GM21737 (cell line): ENCODE data around the gene MAP2K3.

ENCODE experiments used
- ATAC-seq: cut with Tn5 transposase; IDR thresholded peaks from one replicate; pipeline ENCODE4 v1.9.1; 2021; ENCODE audit warnings: mild to moderate bottlenecking, moderate library complexity; ENCODE audit not compliant: unreplicated experiment

The MAP2K3 gene

DNA sequence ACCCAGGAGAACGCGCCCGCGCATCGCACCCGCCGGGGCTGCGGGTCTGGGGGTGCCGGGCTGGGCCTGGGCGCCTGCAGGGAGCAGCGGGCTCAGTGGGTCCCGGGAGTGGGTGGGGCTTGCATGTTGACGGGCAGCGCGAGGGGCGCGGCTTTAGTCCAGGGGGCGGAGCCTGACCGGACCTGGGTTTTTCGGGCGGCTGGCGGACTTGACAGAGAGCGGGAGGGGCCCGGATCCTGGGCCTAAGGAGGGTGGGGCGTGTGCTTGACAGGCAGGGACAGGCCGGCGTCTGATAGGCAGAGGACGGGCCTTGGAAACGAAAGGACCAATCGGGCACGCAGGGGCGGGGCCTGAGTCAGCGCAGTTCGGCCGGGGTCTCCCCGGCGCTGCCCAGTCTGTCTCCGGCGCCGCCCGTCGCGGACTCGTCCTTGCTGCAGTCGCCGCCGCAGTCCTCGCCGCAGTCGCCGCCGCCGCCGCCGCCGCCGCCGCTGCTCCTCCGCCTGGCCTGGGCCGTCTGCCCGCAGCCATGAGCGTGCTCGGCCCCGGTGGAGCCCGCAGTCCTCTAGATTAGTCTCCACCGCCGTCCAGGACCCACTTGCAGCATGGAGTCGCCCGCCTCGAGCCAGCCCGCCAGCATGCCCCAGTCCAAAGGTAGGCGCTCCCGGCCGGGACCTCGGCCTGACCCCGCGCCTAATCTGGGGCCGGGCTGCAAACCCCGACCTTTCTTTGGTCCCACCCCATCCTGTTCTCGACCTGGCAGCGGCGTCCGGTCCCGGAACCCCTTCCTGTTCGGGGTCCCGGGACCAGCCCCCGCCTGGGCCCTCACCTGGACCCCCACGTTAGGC lies at the start of gene MAP2K3:
Gene MAP2K3, plus strand, starts transcription at position 393 of the 845 bp plus-strand sequence. Its CDS starts 210 bp downstream, at position 603.
- peak; percentile 64 for ATAC-seq

GRCh38 chr17:21235921-21236320 lies 48.6 kb upstream of the MAP2K3 start:
- no peak for ATAC-seq

DNA sequence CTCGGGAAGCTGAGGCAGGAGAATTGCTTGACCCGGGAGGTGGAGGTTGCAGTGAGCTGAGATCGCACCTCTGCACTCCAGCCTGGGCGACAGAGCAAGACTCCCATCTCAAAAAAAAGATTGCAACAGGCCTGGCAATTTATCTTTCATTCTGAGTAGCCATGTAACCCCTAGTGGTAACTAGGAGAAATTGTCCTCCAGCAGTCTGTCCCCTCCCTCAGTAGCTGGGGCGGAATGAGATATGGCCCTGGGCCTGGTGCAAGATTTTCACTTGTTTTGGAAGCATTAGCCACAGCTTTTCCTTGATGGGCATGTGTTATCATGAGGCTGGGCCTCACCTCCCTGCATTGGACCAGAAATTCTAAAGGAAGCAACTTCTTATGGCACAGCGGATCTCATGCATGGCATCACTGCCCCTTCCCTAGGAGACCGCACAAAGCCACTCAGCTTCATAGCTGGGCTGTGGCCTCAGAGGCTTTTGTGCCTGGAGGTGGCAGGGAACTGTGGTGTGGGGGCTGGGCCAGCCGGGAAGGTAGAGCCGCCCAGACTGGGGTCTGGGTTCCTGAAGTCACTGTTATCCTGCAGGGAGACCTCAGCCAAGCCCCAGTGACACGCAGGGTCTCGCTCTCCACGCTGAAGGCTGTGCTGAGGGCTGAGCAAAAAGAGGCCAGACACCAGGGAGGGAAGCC lies 44.7 kb upstream of the MAP2K3 start:
- ATAC-seq = no peak

GRCh38 chr17:21240369-21241055 lies 44.0 kb upstream of the MAP2K3 start:
- no peak for ATAC-seq

DNA sequence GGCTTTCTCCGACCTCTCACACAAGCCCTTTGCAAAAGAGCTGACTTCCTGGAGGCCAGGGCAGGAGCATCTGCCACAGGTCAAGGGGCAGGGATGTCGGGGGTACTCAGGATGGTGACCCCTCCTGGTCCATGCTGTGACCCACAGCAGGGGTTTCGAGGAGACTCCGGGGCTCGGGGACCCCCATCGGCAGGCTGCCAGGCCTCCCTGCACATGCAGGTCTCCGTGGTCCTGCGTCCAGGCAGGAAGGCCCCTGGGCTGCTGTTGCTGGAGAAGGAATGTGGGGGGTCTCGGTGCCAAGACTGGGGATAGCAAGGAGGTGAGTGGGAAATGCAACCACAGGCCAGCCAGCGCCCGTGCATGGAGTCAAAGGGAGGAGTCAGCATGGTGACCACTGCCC lies 42.9 kb upstream of the MAP2K3 start:
- no peak for ATAC-seq

GRCh38 chr17:21242026-21242697 lies 42.3 kb upstream of the MAP2K3 start:
- ATAC-seq = no peak

DNA sequence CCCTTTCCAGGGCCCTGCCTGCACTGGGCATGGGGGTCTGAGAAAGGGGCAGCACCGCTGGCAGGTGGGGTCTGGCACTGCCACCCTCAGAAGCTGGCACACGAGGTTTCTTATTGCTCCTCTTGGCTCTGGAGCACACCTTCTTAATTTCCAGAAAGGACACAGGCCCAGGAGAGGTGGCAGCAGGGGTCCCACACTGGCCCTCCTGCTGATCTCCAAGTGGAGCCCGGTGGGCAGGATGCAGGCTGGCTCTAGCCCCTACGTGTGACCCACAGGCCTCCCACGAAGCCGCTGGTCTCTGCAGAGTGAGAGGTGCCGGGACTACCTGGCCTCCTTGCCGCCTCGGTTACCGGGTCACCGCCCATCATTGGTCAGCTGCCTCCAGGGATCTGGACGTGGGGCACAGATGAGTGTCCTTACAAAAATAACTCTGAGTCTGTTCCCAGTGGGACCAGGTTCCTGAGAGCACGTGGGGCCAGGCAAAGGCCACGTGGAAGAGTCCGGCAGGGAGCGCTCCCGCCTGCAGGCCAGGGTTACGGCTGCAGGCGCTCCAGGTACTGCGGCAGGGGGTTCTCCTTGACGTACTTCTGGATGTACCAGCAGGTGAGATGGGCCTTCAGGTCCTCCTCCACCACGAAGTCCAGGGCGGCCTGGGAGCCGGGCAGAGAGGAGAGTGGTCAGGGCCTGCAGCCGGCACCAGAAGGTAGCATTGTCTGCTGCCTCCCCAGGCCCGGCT lies 41.6 kb upstream of the MAP2K3 start:
- no peak for ATAC-seq

- no peak for ATAC-seq
Measured at GRCh38 chr17:21243516-21244303, 40.8 kb upstream of the MAP2K3 start.

- ATAC-seq = no peak
Measured at GRCh38 chr17:21245639-21246084, 38.8 kb upstream of the MAP2K3 start.

DNA sequence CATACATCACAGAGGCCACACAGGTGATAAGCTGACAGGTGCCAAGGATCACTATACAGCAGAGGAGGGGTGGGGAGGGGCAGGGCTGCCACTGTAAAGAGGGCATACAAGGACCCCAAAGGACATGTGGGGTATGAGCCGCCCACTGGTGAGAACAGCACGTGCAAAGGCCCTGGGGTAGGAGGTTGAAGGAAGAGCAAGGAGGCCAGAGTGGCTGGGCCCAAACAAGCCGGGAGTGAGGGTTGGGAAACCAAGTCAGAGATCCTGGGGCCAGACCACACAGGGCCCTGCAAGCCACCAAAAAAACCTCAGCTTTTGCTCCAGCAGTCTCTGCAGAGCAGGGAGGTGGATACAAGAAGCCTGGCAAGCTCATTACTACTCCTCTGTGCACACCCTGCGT lies 37.8 kb upstream of the MAP2K3 start:
- ATAC-seq = no peak

GRCh38 chr17:21247552-21248258 lies 36.8 kb upstream of the MAP2K3 start:
- ATAC-seq = no peak

- no peak for ATAC-seq
Measured at GRCh38 chr17:21248500-21248899, 36.0 kb upstream of the MAP2K3 start.

DNA sequence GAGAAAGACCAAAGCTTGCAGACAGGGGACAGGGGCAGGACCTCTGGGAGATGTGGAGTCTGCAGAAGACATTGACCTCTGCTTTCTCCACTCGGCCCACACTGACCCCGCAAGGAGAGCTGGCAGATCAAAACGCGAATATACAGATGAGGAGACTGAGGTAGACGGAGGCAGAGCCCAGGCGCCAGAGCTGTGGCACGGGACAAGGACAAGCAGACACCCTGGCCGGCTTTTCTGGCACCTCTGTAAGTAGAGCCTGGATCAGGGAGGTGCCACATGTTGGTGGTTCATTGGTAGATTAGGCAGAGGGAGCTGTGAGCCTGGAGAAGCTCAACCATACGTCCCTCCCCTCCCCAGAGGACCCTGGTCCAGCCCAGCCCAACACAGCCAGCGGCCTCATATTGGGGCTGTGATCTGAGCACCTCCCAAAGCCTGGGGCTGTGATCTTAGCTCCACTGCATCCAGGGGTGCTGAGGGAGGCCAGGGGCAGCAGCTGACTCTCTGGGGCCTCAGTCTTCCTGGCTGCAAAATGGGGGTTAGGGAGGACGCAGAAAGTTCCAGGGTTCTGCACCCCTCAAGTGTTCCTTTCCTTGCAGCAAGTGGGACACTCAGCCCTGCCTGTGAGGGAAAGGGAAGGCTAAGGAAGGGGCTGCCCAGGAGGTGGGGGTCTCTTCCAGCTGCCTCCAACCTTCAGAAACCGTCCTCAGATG lies 35.3 kb upstream of the MAP2K3 start:
- no peak for ATAC-seq

DNA sequence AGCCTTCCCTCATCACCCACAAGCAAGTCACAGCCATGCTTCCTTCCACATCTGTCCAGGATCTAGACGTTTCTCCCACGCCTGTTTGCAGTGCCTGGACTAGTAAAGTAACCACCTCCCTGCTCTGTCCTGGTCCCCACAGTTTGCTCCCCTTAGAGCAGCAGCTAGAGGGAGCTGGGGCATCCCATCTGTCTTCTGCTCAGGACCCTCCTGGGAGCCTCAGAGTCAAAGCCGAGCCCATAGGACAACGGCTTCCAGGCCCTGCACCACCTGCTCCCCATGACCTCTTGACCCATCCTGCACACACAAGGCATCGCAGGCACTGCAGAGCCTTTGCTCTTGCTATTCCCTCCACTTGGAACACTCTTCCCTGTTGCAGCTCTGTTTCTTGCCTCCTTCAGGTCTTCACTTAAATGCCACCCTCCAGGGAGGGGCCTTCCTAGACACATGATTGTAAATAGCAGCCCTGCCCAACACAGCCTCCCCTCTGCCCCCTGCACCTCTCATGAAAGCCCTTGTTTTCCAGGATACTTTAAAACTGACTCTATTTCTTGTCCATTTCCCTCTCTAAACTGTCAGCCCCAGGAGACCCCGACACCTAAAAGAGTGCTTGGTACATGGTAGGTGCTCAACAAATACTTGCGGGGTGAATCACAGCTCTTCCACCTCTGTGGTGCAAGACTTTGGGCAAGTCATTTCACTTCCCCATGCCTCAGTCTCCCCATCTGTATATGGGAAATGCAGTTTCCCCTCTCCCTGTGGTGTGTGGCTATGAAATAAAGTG lies 34.4 kb upstream of the MAP2K3 start:
- no peak for ATAC-seq

GRCh38 chr17:21250854-21251253 lies 33.7 kb upstream of the MAP2K3 start:
- ATAC-seq = no peak

DNA sequence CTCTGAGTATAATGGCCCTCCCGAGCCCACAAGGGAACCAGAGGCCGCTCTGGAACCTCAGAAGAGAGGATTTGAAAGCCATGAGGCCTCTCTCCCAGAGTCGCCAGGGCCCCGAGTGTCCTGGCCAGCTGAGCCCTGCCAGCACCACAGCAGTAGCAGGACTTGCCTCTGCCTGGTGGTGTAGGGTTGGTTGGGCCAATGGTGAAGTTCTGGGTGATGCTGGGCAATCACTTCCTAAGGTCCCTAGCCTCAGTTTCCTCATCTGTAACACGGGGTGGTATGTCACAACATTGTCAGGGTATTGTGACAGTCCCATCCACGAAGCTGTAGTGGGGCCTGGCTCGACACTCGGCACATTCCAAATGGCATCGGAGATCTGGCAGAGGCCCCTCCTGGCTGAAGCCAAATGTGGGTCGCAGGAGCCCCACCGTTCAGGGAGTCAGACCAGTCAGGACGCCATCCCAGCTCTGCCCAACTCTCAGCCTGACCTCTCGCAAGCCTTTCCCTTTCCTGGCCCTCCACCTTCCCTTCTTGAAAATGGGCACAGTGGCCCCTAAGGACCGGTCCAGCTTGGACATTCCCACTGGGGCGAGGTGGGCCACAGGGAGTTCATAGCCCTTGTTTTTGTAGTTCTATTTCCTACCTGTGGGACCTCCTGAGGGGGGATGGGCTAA lies 33.0 kb upstream of the MAP2K3 start:
- no peak for ATAC-seq

GRCh38 chr17:21252289-21252795 lies 32.2 kb upstream of the MAP2K3 start:
- ATAC-seq = no peak
